A172 (cell line): ENCODE results near the gene GRB10. TPM values are rescaled to one million over a fixed set of nuclear protein-coding genes. Genes with fewer than 3 reads are reported as not detected.

ENCODE experiments used
- DNase-seq: peaks from one replicate; pipeline ENCODE4 v3.0.0-alpha.2; 2015; ENCODE audit warnings: low spot score
- total RNA-seq: library from RNA; depleted of rRNA; stranded (reverse); fragments of >200 nt; shearing (Covaris generic); gene quantifications from 2 replicates; pipeline ENCODE4 v1.2.3, GENCODE V29; 2014

GRB10 gene
- total RNA-seq, 1 experiment from 2014 or later = 23.1 TPM

GRCh38 chr7:50655490-50655889 lies 127.2 kb downstream of the GRB10 start:
- DNase-seq = no peak

GRCh38 chr7:50655020-50655419 lies 127.7 kb downstream of the GRB10 start:
- DNase-seq = no peak

GRCh38 chr7:50653981-50654425 lies 128.7 kb downstream of the GRB10 start:
- DNase-seq = no peak

- DNase-seq = peak; percentile 32
These were observed 129.4 kb downstream of the GRB10 start for GRCh38 chr7:50653126-50653864.

GRCh38 chr7:50652400-50653125 lies 130.1 kb downstream of the GRB10 start:
- no peak for DNase-seq

GRCh38 chr7:50651271-50651989 lies 131.3 kb downstream of the GRB10 start:
- no peak for DNase-seq

GRCh38 chr7:50650057-50650664 lies 132.5 kb downstream of the GRB10 start:
- DNase-seq = no peak

GRCh38 chr7:50649259-50649885 lies 133.3 kb downstream of the GRB10 start:
- no peak for DNase-seq

GRCh38 chr7:50648570-50649169 lies 134.0 kb downstream of the GRB10 start:
- DNase-seq = no peak

- no peak for DNase-seq
These were observed 134.6 kb downstream of the GRB10 start for GRCh38 chr7:50648076-50648475.

- DNase-seq = no peak
These were observed 135.3 kb downstream of the GRB10 start for GRCh38 chr7:50647286-50647980.

- no peak for DNase-seq
These were observed 136.6 kb downstream of the GRB10 start for GRCh38 chr7:50646069-50646468.

GRCh38 chr7:50645186-50645585 lies 137.5 kb downstream of the GRB10 start:
- no peak for DNase-seq

GRCh38 chr7:50644586-50644985 lies 138.1 kb downstream of the GRB10 start:
- DNase-seq = no peak

- DNase-seq = no peak
These were observed 138.6 kb downstream of the GRB10 start for GRCh38 chr7:50644114-50644513.

GRCh38 chr7:50641442-50642405 lies 141.0 kb downstream of the GRB10 start:
- no peak for DNase-seq

GRCh38 chr7:50640779-50641178 lies 141.9 kb downstream of the GRB10 start:
- no peak for DNase-seq

- no peak for DNase-seq
These were observed 142.4 kb downstream of the GRB10 start for GRCh38 chr7:50640256-50640655.
